Progenitor cell of endocrine pancreas (in vitro differentiated cells): Measurements from ENCODE around the gene TTC13. TPM values are rescaled to one million over a fixed set of nuclear protein-coding genes. Genes with fewer than 3 reads are reported as not detected.
A peak's percentile ranks its signal among the peaks of the same experiment; 100 is the strongest.

Experiments
- DNase-seq: peaks from one replicate; pipeline ENCODE4 v3.0.0; 2021; ENCODE audit warnings: low spot score; ENCODE audit not compliant: unreplicated experiment
- H3K27ac Mint-ChIP-seq: 2 replicates; pipeline ENCODE4 v1.8.0; 2021; ENCODE audit warnings: mild to moderate bottlenecking, moderate library complexity, mixed read lengths
- H3K27me3 Mint-ChIP-seq: 2 replicates; pipeline ENCODE4 v1.8.0; 2021; ENCODE audit warnings: mixed read lengths
- H3K36me3 Mint-ChIP-seq: 2 replicates; pipeline ENCODE4 v1.8.0; 2022; ENCODE audit warnings: mixed read lengths; ENCODE audit not compliant: insufficient read depth
- H3K4me1 Mint-ChIP-seq: 2 replicates; pipeline ENCODE4 v1.8.0; 2021; ENCODE audit warnings: low read depth, mixed read lengths
- H3K4me3 Mint-ChIP-seq: 2 replicates; pipeline ENCODE4 v1.8.0; 2021; ENCODE audit warnings: low read depth, mild to moderate bottlenecking, moderate library complexity, mixed read lengths
- H3K9me3 Mint-ChIP-seq: 2 replicates; pipeline ENCODE4 v1.8.0; 2021; ENCODE audit warnings: low read depth, mixed read lengths
- CTCF ChIP-seq: fragments of 200-600 bp; sonication (generic); IDR thresholded peaks from one replicate; pipeline ENCODE4 v1.5.0; 2021; ENCODE audit warnings: antibody characterized with exemption, mild to moderate bottlenecking; ENCODE audit not compliant: unreplicated experiment
- total RNA-seq: library from RNA; stranded (reverse); gene quantifications from 2 replicates; pipeline ENCODE4 v1.2.1, GENCODE V29; 2021

TTC13 gene
- total RNA-seq, 1 donor from 2014 or later = 22.3 TPM

GRCh38 chr1:230926182-230926581, 52.5 kb downstream of the TTC13 start:
- no peak for DNase-seq
- Mint-ChIP-seq H3K9me3 (no peaks in the 10 kb centered on the region), H3K36me3 (peaks cover 41% of the 10 kb centered on the region), H3K27me3 (no peaks in the 10 kb centered on the region), H3K4me3 (no peak overlapping the region), H3K4me1 (peaks cover 12% of the 10 kb centered on the region), H3K27ac (no peak overlapping the region)
- no peak for TF ChIP-seq CTCF

DNA sequence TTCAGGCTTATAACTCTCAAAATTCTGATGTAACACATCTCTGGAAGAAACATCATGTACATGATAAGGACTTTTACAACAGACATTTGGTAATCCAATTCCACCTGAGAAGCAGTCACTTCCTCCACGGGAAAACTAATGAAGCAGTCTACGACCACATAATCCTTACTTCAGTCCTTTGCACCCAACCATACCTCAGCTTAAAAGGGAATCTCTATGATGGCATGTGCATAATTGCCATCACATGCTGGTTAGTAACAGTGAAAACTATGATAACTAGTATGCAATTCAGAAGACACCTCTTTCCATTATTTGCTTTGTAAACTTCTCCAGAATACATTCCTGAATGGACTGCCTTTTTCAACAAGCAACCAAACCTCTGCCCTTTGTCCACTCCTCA, 53.1 kb downstream of the TTC13 start:
- Mint-ChIP-seq H3K27ac (peak overlapping the region; percentile 5), H3K27me3 (no peaks in the 10 kb centered on the region), H3K9me3 (no peaks in the 10 kb centered on the region), H3K36me3 (peaks cover 40% of the 10 kb centered on the region), H3K4me3 (no peak overlapping the region), H3K4me1 (peaks cover 12% of the 10 kb centered on the region)
- DNase-seq = no peak
- TF ChIP-seq CTCF = no peak

- Mint-ChIP-seq H3K27me3 (no peaks in the 10 kb centered on the region), H3K4me1 (peaks cover 12% of the 10 kb centered on the region), H3K4me3 (no peak overlapping the region), H3K9me3 (no peaks in the 10 kb centered on the region), H3K27ac (peak overlapping the region; percentile 91), H3K36me3 (peaks cover 33% of the 10 kb centered on the region)
- TF ChIP-seq CTCF = no peak
- no peak for DNase-seq
Observed at GRCh38 chr1:230923176-230923575, 55.5 kb downstream of the TTC13 start.

DNA sequence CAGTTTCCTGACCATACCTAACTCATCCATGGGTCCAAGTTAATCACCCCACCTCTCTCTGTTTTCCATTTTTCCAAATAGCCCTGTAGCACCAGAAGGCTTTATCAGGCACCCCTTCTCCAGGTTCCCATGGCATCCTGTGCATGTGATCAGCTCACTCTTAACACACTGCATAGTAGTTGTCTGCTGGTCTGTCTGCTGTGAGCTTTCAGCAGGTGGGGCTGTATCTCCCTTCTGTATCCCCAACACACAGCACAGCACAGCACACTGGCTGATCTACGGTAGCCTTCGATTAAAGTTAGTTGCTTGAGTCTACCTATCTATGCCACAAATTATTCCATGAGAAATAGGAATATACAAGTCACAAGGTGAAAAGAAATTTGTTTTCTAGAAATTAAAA, 56.0 kb downstream of the TTC13 start:
- DNase-seq = no peak
- no peaks in the 10 kb centered on the region for H3K9me3 Mint-ChIP-seq
- H3K36me3 Mint-ChIP-seq = peaks cover 30% of the 10 kb centered on the region
- peaks cover 12% of the 10 kb centered on the region for H3K4me1 Mint-ChIP-seq
- peak overlapping the region; percentile 66 for H3K27ac Mint-ChIP-seq
- TF ChIP-seq CTCF = no peak
- H3K27me3 Mint-ChIP-seq = no peaks in the 10 kb centered on the region
- H3K4me3 Mint-ChIP-seq = no peak overlapping the region

DNA sequence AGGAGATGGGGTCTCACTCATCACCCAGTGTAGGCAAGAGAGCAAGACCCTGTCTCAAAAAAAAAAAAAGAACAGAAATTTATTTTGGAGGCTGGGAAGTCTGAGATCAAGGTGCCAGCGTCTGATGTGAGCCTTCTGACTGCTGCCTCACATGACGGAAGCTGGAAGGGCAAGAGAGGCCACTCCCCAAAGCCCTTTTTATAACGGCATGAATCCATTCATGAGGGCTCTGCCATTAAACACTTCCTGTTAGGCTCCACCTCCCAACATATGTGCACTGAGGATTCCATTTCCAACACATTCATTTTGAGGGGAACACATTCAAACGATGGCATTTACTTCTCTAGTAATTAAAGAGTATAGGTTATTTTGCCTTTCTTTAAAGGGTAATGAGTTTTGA, 59.5 kb downstream of the TTC13 start:
- DNase-seq = no peak
- H3K27me3 Mint-ChIP-seq = no peaks in the 10 kb centered on the region
- no peaks in the 10 kb centered on the region for H3K9me3 Mint-ChIP-seq
- peaks cover 15% of the 10 kb centered on the region for H3K36me3 Mint-ChIP-seq
- H3K4me3 Mint-ChIP-seq = no peak overlapping the region
- no peak overlapping the region for H3K27ac Mint-ChIP-seq
- H3K4me1 Mint-ChIP-seq = peaks cover 12% of the 10 kb centered on the region
- TF ChIP-seq CTCF = no peak
